GM19328 (cell line): ENCODE data around the gene FAAH.

ENCODE experiments used
- ATAC-seq: cut with Tn5 transposase; IDR thresholded peaks from one replicate; pipeline ENCODE4 v1.9.1; 2021; ENCODE audit warnings: mild to moderate bottlenecking, moderate library complexity; ENCODE audit not compliant: unreplicated experiment

FAAH gene

DNA sequence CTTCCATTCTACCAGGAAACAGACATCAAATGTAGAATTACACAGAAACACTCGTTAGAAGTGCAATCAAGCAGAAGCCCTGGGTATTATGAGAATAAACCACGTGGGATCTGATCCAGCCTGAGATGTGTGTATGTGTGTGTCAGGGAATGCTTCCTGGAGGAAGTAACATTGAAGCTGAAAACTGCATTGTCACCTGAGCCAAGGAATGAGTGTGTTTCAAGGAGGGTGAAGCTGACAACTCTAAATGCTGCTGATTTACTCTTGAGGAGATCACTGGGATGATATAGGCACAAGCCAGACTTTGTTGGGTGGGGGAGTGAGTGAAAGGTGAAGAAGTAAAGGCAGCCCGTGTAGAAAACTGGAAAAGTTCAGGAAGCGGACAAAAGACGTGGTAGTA, 27.6 kb downstream of the FAAH start:
- ATAC-seq = no peak

DNA sequence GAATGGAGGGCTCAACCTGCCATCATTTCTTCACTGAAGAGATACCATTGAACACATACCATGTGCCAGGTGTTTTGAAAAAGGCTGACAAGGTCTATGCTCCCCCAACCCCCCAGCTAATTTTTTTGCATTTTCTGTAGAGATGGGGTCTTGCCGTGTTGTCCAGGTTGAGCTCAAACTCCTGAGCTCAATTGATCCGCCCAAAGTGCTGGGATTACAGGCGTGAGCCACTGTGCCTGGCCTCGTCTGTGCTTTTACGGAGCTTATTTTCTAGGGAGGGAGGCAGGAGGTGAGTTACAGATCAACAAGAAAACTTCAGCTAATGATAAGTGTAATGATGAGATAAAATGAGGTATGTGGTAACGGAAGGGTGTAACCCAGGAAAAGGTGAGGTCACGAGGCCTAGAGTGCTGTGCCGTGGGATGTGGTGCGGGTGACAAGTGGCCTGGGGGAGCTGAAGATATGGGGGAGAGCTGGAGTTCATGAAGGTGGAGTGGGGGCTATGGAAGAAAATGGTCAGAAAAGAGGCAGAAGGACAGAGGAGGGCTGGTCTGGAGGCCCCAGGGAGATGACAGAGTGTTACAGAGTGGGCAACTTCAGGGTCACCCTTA, 28.2 kb downstream of the FAAH start:
- ATAC-seq = no peak

DNA sequence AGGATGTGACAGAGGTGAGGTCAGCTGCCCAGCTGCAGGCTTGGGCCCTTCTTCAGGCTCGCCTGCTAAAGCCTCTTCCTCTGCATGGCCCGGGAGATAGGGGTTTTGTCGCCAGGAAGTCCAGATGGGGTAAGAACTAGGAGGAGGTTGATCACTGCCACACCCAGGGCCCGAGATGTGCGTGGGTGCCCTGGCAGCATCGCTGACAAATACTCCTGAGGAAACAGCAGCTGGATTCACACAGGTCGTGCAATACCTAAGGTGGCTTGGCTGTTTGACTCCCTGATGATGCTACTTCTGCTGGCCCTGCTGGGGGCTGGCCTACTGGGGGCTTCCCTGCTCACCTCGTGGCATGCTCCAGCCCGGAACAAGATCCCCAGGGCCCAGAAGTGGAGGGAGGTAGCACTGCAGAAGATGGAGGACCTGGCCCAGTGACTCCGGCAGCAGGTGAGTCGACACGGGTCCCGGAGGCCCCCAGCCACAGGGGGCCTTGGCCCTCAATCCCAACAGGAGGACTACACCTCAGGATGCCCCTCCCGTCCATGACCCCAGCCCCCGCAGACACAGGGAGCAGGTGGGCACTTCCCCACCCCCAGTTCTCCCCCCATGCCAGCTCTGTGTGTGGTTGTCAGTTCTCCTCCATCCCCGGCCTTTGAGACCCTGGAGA, 29.6 kb downstream of the FAAH start:
- ATAC-seq = no peak

DNA sequence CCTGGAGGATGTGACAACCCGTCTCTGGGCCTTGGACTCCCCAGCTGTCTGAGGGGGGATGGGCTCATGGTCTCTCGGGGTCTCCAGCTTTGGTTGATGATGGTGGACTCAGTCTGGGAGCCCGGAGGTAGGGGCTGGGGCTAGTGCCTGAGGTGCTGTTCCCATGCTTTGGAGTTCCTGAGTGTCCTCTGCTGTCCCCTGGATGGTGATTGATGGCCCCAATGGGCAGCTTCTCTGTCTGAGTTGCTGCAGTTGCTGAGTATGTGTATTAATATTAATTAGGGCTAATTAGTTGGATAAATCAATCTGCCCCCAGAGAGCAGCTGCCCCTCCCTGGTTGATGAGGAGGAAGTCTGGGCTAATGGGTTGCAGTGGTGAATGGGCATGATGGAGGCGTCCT, 30.6 kb downstream of the FAAH start:
- no peak for ATAC-seq

DNA sequence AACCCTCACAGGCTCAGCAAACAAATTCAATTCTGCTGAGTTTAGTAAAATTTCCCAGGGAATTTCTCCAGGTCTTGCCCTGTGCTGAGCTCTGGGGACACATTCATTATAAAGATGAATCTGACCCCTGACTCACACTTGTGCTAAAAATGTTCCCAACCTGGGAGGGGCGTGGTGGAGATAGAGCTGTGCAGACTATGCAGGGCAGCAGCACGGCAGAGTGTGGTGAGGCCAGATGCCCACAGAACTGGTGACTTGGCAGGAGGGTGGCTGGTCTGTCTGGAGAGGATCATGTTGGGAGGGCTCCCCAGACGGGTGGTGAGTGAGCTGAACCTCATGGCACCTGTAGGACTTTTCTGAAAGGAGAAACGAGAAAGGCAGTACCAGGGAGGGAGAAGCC, 31.6 kb downstream of the FAAH start:
- ATAC-seq = no peak

DNA sequence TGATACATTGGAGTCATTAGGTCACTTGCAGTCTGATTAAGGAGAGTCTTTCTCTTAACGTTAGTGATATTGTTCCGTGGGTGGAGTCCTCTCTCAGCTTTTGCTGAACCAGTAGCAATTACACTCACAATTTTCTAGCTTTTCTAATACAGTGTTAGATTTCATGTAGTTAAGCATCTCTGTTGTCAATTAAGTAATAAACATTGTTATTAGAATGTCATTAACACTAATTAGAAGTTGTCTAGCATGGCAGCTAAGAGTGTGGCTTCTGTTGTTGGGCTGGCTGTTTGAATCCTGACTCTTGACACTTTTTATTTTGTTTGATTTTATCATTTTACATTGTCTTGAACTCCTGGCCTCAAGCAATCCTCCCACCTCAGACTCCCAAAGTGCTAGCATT, 33.4 kb downstream of the FAAH start:
- no peak for ATAC-seq

DNA sequence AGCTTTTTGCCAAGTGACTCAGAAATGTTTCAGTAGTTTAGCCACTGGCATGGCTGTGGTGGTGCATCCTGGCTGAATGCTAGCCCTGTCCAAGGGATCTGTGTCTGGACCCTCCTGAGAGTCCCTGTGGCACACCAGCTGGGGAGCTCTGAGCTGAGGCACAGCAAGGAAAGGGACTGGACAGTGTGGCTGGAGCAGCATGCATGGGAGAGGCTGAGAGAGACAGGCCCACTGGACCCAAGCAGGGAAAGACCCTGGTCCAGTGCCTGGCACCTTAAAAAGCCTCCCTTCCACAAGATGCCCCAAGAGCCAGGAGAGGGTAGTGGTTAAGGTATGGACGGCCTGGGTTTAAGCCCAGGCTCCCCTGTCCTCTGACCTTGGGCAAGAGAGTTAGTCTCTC, 35.3 kb downstream of the FAAH start:
- ATAC-seq = no peak

DNA sequence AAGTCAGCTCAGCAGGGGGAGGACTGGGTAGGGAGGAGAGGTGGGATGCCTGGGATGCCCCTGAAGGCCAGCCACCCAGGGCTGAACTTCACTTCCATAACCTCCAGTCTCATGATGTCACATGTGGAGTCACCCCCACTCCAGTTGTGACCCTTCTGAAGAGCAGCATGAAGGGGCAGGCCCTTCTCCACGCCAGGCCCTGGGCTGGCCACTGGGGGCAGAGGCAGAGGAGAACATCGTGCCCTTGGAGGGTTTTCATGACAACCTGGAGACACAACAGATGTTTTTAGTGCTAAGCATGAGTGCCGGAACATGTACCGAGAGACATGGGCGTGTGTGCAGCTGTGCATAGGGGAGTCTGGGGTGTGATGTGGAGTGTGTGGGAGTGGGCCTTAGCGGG, 37.6 kb downstream of the FAAH start:
- no peak for ATAC-seq

DNA sequence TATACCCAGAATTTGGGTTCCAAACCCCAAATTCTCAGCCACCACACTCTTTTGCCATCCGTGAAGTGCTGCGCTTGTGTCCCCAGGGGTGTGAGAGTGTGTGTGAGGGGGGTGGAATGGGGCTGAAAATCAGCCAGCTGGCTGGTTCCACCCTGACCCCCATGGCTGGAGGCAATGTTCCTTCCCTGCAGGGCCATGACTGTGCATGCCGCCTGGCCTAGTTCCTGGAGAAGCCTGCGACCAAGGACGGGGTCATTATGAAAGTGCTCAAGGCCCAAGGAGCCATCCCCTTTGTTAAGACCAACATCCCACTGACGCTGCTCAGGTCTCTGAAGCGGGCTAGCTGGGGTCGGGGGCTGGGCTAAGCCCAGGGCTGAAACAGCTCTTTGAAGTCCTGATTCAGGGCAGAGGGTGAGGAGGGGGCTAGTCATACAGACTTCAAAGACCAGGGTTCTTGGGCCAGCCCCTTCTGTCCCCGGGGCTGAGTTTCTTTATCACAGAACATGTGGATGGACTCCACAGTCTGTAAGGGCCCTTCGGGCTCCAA, 38.7 kb downstream of the FAAH start:
- no peak for ATAC-seq

DNA sequence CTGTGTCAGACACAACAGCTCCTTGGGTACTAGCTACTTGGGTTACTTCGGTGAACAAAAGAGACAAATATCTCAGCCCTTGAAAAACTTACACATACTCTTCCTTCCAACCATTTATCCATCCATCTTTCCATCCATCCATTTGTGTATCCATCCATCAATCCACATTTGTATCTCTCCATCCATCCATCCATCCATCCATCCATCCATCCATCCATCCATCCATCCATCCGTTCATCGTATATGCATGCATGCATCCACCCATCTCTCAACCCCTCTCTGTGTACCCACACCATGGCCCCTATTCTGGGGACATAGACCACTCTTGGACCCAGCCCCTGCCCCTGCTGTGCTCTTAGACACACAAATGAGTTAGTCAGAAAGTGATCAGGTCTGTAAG, 40.2 kb downstream of the FAAH start:
- ATAC-seq = no peak

DNA sequence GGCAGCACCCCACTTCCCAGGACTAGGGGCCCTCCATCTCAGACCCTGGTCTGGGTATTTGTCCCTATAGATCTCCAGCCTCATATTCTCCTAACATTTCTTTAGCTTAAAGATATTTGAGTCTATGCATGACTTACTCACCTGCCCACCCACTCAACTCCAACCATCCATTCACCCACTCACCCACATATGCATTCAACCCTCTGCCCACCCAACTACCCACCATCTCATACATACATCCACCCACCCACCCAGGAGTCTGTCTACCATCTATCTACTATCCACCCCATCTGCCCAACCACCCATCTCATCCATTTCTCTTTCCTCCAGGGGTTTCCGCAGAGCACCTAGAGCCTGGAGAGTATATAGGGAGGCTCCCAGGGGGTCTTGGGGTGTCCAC, 42.7 kb downstream of the FAAH start:
- no peak for ATAC-seq

DNA sequence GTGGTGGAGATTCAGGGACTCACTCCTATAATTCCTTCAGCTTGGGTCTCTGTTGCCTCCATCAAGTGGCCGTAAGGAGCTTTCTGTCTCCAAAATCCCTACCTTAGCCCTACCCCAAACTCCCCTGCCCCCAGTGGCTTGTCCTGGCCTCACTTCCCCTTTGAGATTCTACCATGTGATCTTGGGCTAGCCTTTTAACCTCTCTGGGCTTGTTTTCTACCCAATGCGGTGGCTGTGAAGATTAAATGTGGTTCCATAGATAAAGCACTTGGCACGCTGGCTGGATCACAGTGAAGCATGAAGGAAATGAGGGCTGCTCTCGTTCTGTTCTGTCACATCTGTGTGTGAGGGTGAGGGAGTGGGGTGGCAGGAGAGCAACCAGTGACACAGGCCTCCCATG, 43.6 kb downstream of the FAAH start:
- no peak for ATAC-seq

DNA sequence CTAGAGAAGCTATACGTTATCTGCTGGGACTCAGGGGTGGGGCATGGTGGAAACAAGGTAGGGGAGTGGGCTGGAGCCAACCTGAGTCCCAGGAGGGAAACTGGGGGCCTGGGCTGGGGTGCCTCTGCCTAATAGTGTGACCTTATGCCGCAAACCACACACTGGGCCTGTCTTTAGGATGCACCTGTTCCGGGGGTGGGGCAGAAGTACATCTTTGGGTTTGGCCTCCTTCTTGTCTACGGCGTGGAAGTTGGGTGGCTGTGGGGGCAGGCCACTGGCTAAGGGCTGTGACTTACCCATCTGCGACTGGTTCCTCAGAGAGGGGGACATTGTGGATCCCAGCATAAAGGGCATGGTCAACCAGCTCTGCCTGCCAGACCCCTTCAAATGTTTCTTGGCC, 44.2 kb downstream of the FAAH start:
- ATAC-seq = no peak

DNA sequence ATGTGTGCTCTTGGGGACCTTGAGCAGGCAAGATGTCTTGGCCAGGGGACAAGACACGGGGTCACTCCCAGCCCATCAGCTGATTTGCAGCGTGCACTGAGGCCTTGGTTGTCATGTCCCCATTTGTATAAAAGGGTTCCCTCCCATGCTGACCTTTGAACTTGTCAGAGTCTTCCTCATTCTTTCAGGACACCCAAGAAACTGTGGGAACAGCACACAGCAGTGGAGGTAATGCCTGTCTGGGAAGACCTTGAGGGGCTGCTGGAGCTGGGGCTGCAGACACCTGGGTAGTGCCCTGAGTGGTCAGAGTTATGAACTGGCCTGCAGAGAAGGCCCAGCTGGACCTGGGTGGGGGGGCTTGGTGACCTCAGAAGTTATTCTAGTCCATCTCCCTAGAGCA, 46.4 kb downstream of the FAAH start:
- ATAC-seq = no peak

DNA sequence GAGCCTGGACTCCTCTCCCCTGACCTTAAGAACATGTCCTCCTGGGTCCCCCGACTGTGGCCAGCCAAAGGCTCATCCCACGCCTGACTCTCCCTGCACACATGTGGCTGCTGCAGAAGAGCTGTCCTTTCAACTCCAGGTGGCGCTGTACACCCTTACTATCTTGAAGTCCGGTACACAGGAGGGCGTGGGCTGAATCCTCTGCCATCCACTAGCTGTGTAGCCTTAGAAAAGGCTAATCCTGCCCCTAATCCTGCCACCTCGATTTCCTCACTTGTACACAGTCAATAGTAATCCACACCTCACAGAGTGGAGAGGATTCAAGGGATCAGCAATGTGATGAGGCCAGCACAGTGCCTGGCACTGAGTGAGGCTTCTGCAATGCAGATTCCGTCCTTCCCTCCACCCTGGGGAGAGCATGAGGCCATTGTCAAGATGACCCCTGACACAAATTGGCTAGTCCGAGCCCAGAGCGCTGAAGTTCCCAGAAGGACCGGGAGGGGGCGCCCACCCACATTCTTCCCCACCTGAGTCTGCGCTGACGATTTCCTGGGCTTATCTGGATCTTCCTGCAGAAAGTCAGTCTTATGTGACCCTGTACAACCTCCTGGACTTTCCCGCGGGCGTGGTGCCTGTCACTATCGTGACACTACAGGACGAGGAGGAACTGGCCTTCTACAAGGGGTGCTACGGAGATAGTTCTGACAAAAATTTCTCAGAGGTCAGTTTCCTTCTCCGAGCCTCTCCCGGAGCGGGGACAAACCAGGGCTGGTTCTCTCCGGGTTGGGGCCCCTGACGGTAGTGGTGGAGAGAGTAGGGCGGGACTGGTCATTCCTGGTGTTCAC, 48.4 kb downstream of the FAAH start:
- no peak for ATAC-seq

DNA sequence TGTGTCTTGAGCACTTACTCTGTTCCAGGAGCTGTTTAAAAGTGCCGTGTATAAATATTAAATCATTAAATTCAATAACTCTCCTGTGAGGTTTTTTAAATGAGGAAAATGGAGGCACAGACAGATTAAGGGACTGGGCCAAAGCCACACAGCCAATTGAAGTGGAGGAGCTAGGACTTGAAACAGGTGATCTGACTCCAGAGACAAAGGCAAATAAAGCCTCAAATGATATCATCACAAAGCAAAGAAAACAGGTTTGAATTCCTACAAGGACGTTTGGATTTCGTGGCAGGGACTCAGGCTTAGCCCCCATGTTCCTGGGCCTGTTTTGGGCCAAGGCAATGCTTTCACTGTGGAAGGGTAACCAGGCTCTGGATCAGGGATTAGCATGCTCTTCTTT, 50.3 kb downstream of the FAAH start:
- ATAC-seq = no peak

DNA sequence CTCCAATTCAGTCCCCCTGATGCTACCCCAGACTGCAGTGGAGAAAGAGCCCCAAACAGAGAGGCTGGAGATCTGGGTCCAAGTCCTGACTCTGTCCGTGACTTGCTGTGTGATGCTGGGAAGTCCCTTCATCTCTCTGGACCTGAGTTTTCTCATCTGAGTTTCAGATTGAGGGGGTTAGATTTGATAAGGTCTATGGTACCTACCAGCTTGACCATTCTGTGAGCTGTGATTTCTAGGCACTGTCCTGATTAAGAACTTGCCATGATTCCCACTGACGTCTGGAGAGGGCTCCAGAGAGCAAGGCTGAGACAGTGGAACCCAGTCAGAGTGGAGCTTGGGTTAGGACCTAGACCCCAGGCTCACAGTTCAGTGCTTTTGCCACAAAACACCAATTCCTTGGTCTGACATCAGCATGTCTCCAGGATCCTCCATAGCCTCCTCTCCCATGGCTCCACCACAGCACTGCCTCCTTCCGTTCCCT, 51.7 kb downstream of the FAAH start:
- ATAC-seq = no peak

DNA sequence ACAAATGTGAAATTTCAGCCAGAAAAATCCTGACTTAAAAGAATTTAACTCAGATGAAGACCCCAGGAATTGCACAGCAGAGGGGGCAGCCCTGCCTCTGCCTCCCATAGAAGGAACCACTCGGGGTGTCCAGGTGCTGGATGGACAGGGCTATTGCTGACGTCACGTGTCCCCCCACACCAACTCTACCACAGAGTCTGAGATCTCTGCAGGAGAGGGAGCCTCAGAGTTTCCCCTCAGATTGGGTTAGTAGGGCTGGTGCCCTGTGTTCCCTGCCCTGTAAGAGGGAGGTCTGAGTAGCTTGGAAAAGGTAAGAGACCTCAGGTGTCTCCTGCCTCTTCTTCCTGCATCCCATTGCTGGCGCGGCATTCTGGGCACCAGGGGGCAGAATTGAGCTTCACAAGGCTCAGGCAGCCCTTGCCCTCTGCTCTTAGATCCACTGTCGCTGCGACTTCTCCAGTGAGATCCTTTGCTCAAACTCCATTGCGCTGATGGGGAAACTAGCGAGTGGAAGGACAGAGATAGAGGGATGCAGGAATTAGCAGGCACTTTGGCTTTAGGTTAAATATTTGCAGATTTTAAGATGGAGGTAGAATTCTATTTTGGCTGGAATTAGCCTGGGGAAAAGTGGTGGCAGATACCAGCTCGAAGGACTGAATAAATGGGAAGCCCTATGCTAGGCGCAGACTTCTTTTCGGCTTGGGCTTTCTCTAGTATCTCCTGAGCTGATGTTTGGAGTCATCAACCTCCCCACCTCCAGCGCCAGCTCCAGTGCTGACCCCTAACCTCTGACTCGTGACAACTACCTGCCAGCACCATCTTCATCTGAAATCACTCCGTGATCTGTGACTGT, 52.8 kb downstream of the FAAH start:
- no peak for ATAC-seq

DNA sequence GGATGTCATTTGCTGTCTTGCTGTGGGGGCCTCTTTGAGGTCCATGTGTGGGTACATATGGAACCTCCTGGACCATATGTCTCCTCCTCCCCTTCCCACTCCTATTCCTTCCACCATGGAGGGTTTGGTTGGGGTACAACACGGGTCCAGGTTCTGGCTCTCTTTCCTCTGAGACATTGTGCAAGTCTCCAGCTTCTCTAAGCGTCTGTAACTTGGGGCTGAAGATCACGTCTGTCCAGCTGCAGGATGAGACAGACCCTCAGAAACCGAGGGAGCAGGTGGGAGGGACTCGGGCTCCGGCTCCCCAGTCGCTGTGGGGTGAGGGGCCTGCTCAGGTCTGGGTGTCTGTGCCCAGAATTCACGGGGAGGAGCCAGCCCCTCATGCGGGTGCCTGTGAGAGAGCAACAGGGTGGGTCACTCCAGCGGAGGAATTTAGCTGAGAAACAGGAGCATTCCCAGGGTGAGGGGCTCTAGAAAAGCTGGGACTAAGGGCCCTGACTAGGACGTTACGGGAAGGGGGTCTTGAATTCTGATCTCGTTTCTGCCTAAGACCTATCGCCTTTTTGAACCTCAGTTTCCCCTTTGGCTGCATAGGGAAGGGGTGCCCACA, 53.5 kb downstream of the FAAH start:
- no peak for ATAC-seq

DNA sequence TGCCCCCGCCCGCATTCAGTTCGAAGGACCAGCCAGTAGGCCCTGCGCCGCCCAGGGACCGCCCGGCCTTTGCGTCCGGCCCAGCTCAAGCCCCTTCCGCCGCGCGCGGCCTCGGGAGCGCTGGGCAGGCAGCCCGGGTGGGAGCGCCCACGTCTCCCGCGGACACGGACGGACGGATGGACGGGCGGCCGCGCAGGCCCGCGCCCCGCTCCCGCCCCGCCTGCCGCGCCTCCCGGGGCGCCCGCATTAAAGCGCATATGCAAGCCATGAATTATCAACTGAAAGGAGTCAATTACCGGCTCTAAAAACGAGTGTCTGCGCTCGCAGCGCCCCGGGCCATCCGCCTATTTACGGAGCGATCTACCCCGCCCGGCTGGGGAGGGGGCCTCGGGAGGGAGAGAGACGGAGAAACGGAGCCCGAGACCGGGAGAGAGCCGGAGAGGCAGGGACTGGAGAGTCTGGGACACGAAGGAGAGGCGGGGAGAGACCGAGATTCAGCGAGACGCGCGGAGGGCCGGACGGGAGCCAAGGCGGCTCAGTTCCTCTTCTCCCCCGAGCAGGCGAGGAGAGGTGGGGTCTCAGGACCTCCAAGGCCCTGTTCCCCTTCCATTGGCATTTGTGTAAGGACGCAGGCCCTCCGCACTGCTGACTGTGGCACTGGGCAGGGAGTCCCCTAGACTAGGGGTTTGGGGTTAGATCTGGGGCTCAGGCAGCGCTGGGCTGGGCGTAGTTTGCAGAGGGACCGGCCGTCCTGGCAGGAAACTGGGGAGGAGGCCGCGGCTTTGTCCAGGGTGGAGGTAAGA, 54.2 kb downstream of the FAAH start:
- ATAC-seq = no peak
